Neuronal stem cell (in vitro differentiated cells): ENCODE results near the gene DEFB125.

Experiments
- DNase-seq: peaks from one replicate; pipeline ENCODE4 v3.0.0-alpha.2; 2013; ENCODE audit warnings: low spot score
- H2AFZ ChIP-seq: one replicate; pipeline ENCODE4 v1.6.1; 2013; ENCODE audit warnings: mild to moderate bottlenecking, low read length, inconsistent platforms
- H2AK5ac ChIP-seq: 2 replicates; pipeline ENCODE4 v1.6.1; 2013; ENCODE audit warnings: low read depth, mild to moderate bottlenecking, inconsistent platforms, low read length, moderate library complexity, mixed read lengths
- H2BK120ac ChIP-seq: 2 replicates; pipeline ENCODE4 v1.6.1; 2013; ENCODE audit warnings: low read depth, mild to moderate bottlenecking, inconsistent platforms, low read length, moderate library complexity, mixed read lengths
- H2BK12ac ChIP-seq: one replicate; pipeline ENCODE4 v1.6.1; 2013; ENCODE audit warnings: low read length, inconsistent platforms
- H2BK15ac ChIP-seq: 2 replicates; pipeline ENCODE4 v1.6.1; 2013; ENCODE audit warnings: mild to moderate bottlenecking, low read length, inconsistent platforms, mixed read lengths
- H2BK5ac ChIP-seq: one replicate; pipeline ENCODE4 v1.6.1; 2013; ENCODE audit warnings: inconsistent platforms, mild to moderate bottlenecking, low read length, moderate library complexity
- H3K14ac ChIP-seq: one replicate; pipeline ENCODE4 v1.6.1; 2013; ENCODE audit warnings: low read length, inconsistent platforms
- H3K18ac ChIP-seq: 2 replicates; pipeline ENCODE4 v1.6.1; 2013; ENCODE audit warnings: low read length, inconsistent platforms
- H3K23ac ChIP-seq: 2 replicates; pipeline ENCODE4 v1.6.1; 2013; ENCODE audit warnings: low read depth, mild to moderate bottlenecking, mixed read lengths, low read length, inconsistent platforms; ENCODE audit not compliant: poor library complexity
- H3K27ac ChIP-seq: replicated peaks from 3 replicates; pipeline ENCODE4 v1.5.1; 2013; ENCODE audit warnings: low read length, inconsistent platforms
- H3K27me3 ChIP-seq, 3 experiments: 2 replicates each; pipeline ENCODE4 v1.6.1; 2013; ENCODE audit warnings: low read length in 3 of 3, mild to moderate bottlenecking in 2 of 3, inconsistent platforms in 1 of 3, low read depth in 1 of 3, mixed read lengths in 1 of 3, moderate library complexity in 1 of 3; ENCODE audit not compliant: control insufficient read depth in 3 of 3, insufficient read depth in 3 of 3
- H3K36me3 ChIP-seq, 2 donors: replicated peaks in 1 of 2; 2 replicates each; pipeline ENCODE4 v1.6.1; 2013; ENCODE audit warnings: low read length in 2 of 2; ENCODE audit not compliant: control insufficient read depth in 2 of 2, insufficient read depth in 2 of 2
- H3K4ac ChIP-seq: 2 replicates; pipeline ENCODE4 v1.6.1; 2013; ENCODE audit warnings: inconsistent platforms, mild to moderate bottlenecking, low read length, moderate library complexity
- H3K4me1 ChIP-seq, 2 donors: 1 replicate in 1 of 2; 2 replicates in 1 of 2; pipeline ENCODE4 v1.6.1; 2013; ENCODE audit warnings: low read length in 2 of 2, low read depth in 1 of 2; ENCODE audit not compliant: control insufficient read depth in 2 of 2, insufficient read depth in 1 of 2
- H3K4me2 ChIP-seq: one replicate; pipeline ENCODE4 v1.6.1; 2013; ENCODE audit warnings: mild to moderate bottlenecking, low read length, inconsistent platforms; ENCODE audit not compliant: insufficient read depth, poor library complexity, severe bottlenecking
- H3K4me3 ChIP-seq, 2 donors: 2 replicates each; pipeline ENCODE4 v1.5.1; 2013; ENCODE audit warnings: low read length in 2 of 2, mild to moderate bottlenecking in 2 of 2, inconsistent platforms in 1 of 2, moderate library complexity in 1 of 2
- H3K79me1 ChIP-seq: one replicate; pipeline ENCODE4 v1.6.1; 2013; ENCODE audit warnings: low read depth, mild to moderate bottlenecking, inconsistent platforms, low read length, moderate library complexity
- H3K9ac ChIP-seq: one replicate; pipeline ENCODE4 v1.6.1; 2013; ENCODE audit warnings: mild to moderate bottlenecking, low read depth, low read length, inconsistent platforms; ENCODE audit not compliant: poor library complexity
- H3K9me3 ChIP-seq, 2 donors: replicated peaks in 1 of 2; 2 replicates each; pipeline versions ENCODE3 to v1.6.1; 2013; ENCODE audit warnings: low read length in 2 of 2, mild to moderate bottlenecking in 2 of 2, inconsistent platforms in 1 of 2, low read depth in 1 of 2, mixed read lengths in 1 of 2, moderate library complexity in 1 of 2; ENCODE audit not compliant: control insufficient read depth in 2 of 2, insufficient read depth in 1 of 2
- H4K8ac ChIP-seq: one replicate; pipeline ENCODE4 v1.6.1; 2013; ENCODE audit warnings: low read depth, mild to moderate bottlenecking, inconsistent platforms, low read length, moderate library complexity
- H4K91ac ChIP-seq: one replicate; pipeline ENCODE4 v1.6.1; 2013; ENCODE audit warnings: low read length, low read depth, mild to moderate bottlenecking, inconsistent platforms; ENCODE audit not compliant: poor library complexity
- WGBS, 2 donors: extraction: QIAGEN DNeasy Blood & Tissue Kit; methylation state at CpG; one replicate each; pipeline ENCODE4 v1.1.7; 2013; ENCODE audit warnings: missing lambda C conversion rate in 2 of 2, mixed read lengths in 1 of 2; ENCODE audit not compliant: insufficient read length in 2 of 2, insufficient replicate concordance in 1 of 2; ENCODE audit errors: extremely low coverage in 2 of 2; 5-methylcytosine and 5-hydroxymethylcytosine counted together

The DEFB125 gene

DNA sequence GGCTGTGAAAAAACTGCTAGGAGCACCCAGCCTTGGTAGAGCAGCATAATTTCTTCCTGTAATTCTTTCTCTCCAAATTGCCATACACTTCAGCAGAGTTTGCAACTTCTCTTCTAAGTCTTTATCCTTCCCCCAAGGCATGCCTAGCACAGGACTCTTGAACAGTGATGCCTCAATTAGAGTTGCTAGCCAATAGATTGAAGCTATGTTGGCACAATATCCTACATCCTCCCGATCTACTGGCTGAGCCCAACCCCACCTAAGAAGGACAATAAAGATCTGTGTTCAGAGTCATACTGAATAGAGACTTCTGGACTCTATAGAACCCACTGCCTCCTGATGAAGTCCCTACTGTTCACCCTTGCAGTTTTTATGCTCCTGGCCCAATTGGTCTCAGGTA is 54.8 kb downstream of the DEFB125 start, which contains the start of gene DEFB126:
DEFB126 (plus strand) TSS at position 301 of the 400 bp plus-strand sequence; CDS start at position 340, 39 bp downstream.
- H2BK5ac ChIP-seq: no peak within 1 kb of the TSS
- no peak within 1 kb of the TSS for H2AFZ ChIP-seq
- WGBS, 2 donors: no CpG with 5 or more reads among the region's 1 CpG

GRCh38 chr20:145877-146276 is 58.4 kb downstream of the DEFB125 start:
- Histone ChIP-seq H2BK15ac (no peak overlapping the region), H4K8ac (no peak overlapping the region), H2AFZ (no peak overlapping the region), H2BK12ac (no peak overlapping the region), H3K18ac (no peak overlapping the region), H3K9ac (no peak overlapping the region), H3K4me2 (no peak overlapping the region), H2AK5ac (no peak overlapping the region), H2BK120ac (no peak overlapping the region), H3K23ac (no peak overlapping the region), H2BK5ac (no peak overlapping the region), H4K91ac (no peak overlapping the region), H3K36me3 (no peaks in the 10 kb centered on the region), H3K27me3 (peaks cover 0 to 42% (median 2%) of the 10 kb centered on the region in 3 experiments), H3K14ac (no peak overlapping the region), H3K9me3 (peaks cover 0 to 10% of the 10 kb centered on the region in 2 donors), H3K4me1 (no peaks in the 10 kb centered on the region), H3K27ac (no peak overlapping the region), H3K4me3 (no peak overlapping the region), H3K79me1 (no peaks in the 10 kb centered on the region), H3K4ac (no peak overlapping the region)
- WGBS, 2 donors: no CpG with 5 or more reads among the region's 2 CpGs
- DNase-seq: no peak

More for the DNA sequence above, 54.8 kb downstream of the DEFB125 start, which contains the start of gene DEFB126:
- Histone ChIP-seq H3K27ac (no peak within 1 kb of the TSS), H3K14ac (peak within 1 kb of the TSS; percentile 38), H3K36me3 (no peaks in the 10 kb centered on the region), H3K4me2 (no peak within 1 kb of the TSS), H3K9ac (no peak within 1 kb of the TSS), H2BK15ac (no peak within 1 kb of the TSS), H3K4me3 (no peak within 1 kb of the TSS), H3K18ac (no peak within 1 kb of the TSS), H2BK120ac (no peak within 1 kb of the TSS), H4K8ac (no peak within 1 kb of the TSS), H3K27me3 (peaks cover 0 to 35% (median 2%) of the 10 kb centered on the region in 3 experiments), H2AK5ac (no peak within 1 kb of the TSS), H3K4me1 (no peaks in the 10 kb centered on the region), H3K4ac (no peak within 1 kb of the TSS), H4K91ac (no peak within 1 kb of the TSS), H3K9me3 (peaks cover 0 to 15% of the 10 kb centered on the region in 2 donors), H3K79me1 (no peaks in the 10 kb centered on the region), H3K23ac (no peak within 1 kb of the TSS), H2BK12ac (no peak within 1 kb of the TSS)
- DNase-seq: no peak
